Neuron (in vitro differentiated cells): Measurements from ENCODE around the gene CCKAR.

ENCODE experiments used
- H2AFZ ChIP-seq: one replicate; pipeline ENCODE4 v1.6.1; 2013; ENCODE audit warnings: low read depth, mild to moderate bottlenecking, inconsistent platforms, low read length, moderate library complexity
- H3K27me3 ChIP-seq: one replicate; pipeline ENCODE4 v1.6.1; 2013; ENCODE audit warnings: low read length; ENCODE audit not compliant: insufficient read depth
- H3K36me3 ChIP-seq: one replicate; pipeline ENCODE4 v1.6.1; 2013; ENCODE audit warnings: low read length; ENCODE audit not compliant: insufficient read depth
- H3K4me1 ChIP-seq: one replicate; pipeline ENCODE4 v1.6.1; 2013; ENCODE audit warnings: low read length; ENCODE audit not compliant: insufficient read depth
- H3K4me3 ChIP-seq: 2 replicates; pipeline ENCODE4 v1.5.1; 2013; ENCODE audit warnings: mild to moderate bottlenecking, low read length, moderate library complexity
- H3K9me3 ChIP-seq: one replicate; pipeline ENCODE4 v1.6.1; 2013; ENCODE audit warnings: low read length

Gene CCKAR

GRCh38 chr4:26490111-26490959 lies at the start of gene CCKAR:
Gene CCKAR (minus strand): TSS chr4:26490484. CDS start chr4:26490267, 217 bp downstream.
- Histone ChIP-seq H3K27me3 (peaks cover 9% of the 10 kb centered on the region), H3K36me3 (no peaks in the 10 kb centered on the region), H3K4me3 (no peak within 1 kb of the TSS), H3K4me1 (no peaks in the 10 kb centered on the region), H2AFZ (no peak within 1 kb of the TSS), H3K9me3 (no peaks in the 10 kb centered on the region)

DNA sequence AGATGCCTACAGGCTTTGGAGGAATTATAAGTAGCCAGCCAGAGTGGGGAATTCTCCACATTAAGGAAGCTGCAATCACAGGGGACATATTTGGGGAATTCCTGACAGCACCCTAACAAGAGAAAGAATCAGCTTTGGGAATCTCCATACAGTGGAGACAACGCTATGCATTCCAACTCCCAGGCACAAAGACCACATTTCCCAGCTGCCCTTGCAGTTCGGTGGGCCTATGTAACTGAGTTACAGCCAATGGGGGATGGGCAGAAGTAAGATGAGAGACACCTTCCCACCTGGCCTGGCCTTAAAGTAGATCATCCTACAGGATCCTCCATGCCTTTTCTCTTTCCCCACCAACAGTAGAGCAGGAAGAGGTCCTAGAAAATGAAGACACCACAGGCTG lies 43.4 kb upstream of the CCKAR start:
- Histone ChIP-seq H3K4me1 (peaks cover 10% of the 10 kb centered on the region), H2AFZ (no peak overlapping the region), H3K36me3 (no peaks in the 10 kb centered on the region), H3K9me3 (peaks cover 2% of the 10 kb centered on the region), H3K4me3 (no peak overlapping the region), H3K27me3 (no peaks in the 10 kb centered on the region)

DNA sequence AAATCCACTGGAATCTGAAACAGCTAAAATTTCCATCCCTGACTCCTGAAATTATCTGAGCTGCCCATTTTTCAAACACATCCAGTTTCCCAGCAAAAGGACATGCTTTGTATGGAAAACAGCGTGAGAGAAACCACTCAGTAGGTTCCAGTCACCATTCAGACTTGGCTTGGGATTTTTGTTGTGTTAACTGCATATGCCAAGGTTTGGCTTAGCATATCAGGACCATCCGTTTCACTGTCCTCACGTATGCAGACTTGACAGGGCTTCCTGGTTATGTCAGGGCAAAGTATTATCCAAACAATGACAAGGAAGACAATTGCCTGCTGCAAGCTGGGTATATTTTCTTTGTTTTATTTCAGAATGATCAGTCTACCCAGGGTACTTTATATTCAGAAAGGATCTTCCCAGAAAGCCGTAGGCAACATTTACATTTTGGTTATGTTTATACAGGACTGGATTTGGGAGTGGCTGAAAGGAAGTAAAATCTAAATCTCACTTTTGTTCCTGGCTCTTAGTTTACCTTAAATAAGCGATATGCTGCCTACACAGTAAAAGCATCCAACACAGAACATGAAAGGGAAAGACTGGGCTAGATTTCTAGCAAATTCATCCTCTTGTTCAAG lies 41.3 kb upstream of the CCKAR start:
- H3K36me3 ChIP-seq, result no peaks in the 10 kb centered on the region
- peaks cover 10% of the 10 kb centered on the region for H3K4me1 ChIP-seq
- H3K4me3 ChIP-seq, result no peak overlapping the region
- H2AFZ ChIP-seq, result no peak overlapping the region
- H3K9me3 ChIP-seq, result peaks cover 2% of the 10 kb centered on the region
- H3K27me3 ChIP-seq, result no peaks in the 10 kb centered on the region

DNA sequence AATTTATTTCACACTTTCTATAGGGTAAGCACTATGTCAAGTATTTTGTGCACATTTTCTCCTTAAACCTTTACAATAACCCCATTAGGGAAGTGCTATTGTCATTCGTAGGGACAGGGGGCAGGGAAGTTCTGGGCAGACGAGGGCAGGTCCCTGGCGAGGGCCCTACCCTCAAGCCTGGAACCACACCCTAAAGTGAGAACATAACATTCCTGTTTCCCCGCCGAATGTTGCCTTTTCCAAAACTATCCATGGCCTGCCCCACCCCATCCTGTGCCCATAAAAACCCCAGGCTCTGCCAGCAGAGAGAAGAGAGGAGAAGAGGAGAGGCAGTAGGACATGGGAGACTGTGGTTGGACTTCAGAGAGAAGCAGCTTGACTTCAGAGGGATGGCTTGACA lies 39.8 kb upstream of the CCKAR start:
- Histone ChIP-seq H3K4me3 (no peak overlapping the region), H3K27me3 (no peaks in the 10 kb centered on the region), H2AFZ (no peak overlapping the region), H3K36me3 (no peaks in the 10 kb centered on the region), H3K9me3 (peaks cover 2% of the 10 kb centered on the region), H3K4me1 (peaks cover 10% of the 10 kb centered on the region)

DNA sequence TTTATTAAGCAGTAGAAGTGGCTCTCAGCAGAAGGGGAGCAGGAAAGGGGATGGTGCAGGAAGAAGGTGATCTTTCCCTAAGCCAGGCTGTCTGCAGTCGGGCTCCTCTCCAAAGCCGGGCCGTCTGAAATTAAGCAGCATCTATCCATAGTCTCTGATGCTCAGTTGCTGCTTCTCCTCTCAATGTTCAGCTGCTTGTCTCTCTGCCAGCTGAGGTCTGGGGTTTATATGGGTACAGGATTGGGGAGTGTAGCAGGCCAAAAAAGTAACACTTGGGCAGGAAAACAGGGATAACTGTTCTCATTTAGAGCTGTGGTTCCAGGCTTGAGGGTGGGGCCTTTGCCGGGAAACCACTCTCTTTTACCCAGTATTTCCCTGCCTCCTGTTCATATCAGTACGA lies 39.2 kb upstream of the CCKAR start:
- no peaks in the 10 kb centered on the region for H3K36me3 ChIP-seq
- no peak overlapping the region for H3K4me3 ChIP-seq
- H3K4me1 ChIP-seq, result peaks cover 10% of the 10 kb centered on the region
- peaks cover 2% of the 10 kb centered on the region for H3K9me3 ChIP-seq
- peak overlapping the region; percentile 1 for H2AFZ ChIP-seq
- no peaks in the 10 kb centered on the region for H3K27me3 ChIP-seq

- Histone ChIP-seq H3K9me3 (peaks cover 2% of the 10 kb centered on the region), H3K4me3 (no peak overlapping the region), H3K4me1 (peaks cover 4% of the 10 kb centered on the region), H3K36me3 (no peaks in the 10 kb centered on the region), H3K27me3 (no peaks in the 10 kb centered on the region), H2AFZ (no peak overlapping the region)
Measured at GRCh38 chr4:26525771-26526150, 35.5 kb upstream of the CCKAR start.

GRCh38 chr4:26525136-26525770 lies 35.0 kb upstream of the CCKAR start:
- no peaks in the 10 kb centered on the region for H3K9me3 ChIP-seq
- H2AFZ ChIP-seq, result no peak overlapping the region
- peaks cover 4% of the 10 kb centered on the region for H3K4me1 ChIP-seq
- no peaks in the 10 kb centered on the region for H3K36me3 ChIP-seq
- no peaks in the 10 kb centered on the region for H3K27me3 ChIP-seq
- no peak overlapping the region for H3K4me3 ChIP-seq

DNA sequence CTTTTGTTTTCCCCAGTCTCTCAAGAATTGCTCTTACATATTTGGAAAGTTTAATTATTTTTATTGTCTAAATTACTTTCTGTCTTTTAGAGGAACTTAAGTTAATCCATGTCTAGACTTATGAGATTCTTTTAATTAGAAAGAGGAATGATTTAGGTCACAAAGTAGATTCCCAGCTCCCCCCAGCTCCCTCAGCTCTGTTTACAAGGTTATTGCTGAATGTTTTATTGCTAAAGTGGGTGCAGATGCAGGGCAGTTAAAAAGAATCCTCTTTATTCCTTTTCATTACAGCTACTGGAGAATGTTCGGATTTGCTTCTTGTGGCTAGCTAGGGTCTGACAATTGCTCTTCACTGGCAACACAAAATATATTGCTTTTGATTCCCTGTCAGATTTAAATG lies 33.7 kb upstream of the CCKAR start:
- no peak overlapping the region for H3K4me3 ChIP-seq
- no peaks in the 10 kb centered on the region for H3K36me3 ChIP-seq
- H3K4me1 ChIP-seq, result peaks cover 2% of the 10 kb centered on the region
- no peaks in the 10 kb centered on the region for H3K9me3 ChIP-seq
- H2AFZ ChIP-seq, result no peak overlapping the region
- H3K27me3 ChIP-seq, result no peaks in the 10 kb centered on the region

- no peak overlapping the region for H3K4me3 ChIP-seq
- no peaks in the 10 kb centered on the region for H3K36me3 ChIP-seq
- no peaks in the 10 kb centered on the region for H3K27me3 ChIP-seq
- no peak overlapping the region for H2AFZ ChIP-seq
- H3K9me3 ChIP-seq, result no peaks in the 10 kb centered on the region
- H3K4me1 ChIP-seq, result no peaks in the 10 kb centered on the region
Measured at GRCh38 chr4:26522478-26522877, 32.2 kb upstream of the CCKAR start.

DNA sequence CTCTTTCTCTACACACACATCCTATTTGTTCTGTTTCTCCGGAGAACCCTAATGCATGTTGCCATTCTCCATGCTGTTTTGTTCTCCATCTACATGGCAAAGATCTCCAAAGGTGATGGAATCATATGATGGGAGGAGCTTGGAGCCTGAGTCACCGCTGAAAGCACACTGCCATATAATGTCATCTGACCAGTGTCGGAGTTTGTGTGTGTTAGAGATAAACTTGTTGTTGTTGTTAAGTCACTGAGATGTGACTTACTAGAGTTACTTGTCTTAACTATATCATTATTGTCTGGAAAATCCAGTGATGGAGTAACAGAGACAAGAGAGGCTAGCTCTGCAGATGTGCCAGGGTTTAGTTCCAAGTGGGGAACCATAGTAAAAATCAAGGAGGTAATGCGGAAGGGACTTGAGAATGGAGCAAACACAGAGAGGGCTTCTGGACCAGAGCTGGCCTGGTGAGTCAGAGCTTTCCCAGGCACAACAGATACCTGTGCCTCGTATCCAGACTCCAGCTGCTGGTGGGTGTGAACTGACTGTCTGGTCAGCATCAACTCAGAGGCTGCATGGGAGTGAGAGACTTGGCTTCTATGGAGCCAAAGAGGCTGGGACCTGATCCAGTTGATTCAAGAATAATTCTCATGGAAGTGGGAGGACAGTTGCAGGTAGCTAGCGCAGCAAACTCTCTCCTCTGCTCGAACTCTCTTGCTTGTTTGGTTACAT lies 30.6 kb upstream of the CCKAR start:
- H3K4me1 ChIP-seq, result peaks cover 2% of the 10 kb centered on the region
- no peaks in the 10 kb centered on the region for H3K9me3 ChIP-seq
- H2AFZ ChIP-seq, result no peak overlapping the region
- H3K27me3 ChIP-seq, result no peaks in the 10 kb centered on the region
- H3K36me3 ChIP-seq, result no peaks in the 10 kb centered on the region
- H3K4me3 ChIP-seq, result no peak overlapping the region

DNA sequence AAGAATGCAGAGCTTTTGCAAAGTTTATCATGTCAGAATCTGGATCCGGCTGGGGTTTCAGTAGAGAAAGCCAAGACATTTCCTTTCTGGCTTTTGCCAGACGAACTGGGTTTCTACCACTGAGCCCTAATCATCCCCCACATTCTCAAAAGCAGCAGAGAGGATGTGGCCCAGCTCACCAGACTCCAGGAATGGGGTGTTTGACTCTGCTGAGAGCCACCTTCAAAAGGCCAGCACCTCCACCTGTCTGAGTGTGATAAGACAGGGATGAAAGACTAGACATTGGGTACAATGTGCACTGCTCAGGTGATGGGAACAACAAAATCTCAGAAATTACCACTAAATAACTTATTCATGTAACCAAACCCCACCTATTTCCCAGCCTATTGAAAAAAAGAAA lies 25.7 kb upstream of the CCKAR start:
- H3K36me3 ChIP-seq, result no peaks in the 10 kb centered on the region
- H3K9me3 ChIP-seq, result no peaks in the 10 kb centered on the region
- no peak overlapping the region for H3K4me3 ChIP-seq
- no peak overlapping the region for H2AFZ ChIP-seq
- no peaks in the 10 kb centered on the region for H3K27me3 ChIP-seq
- H3K4me1 ChIP-seq, result peaks cover 2% of the 10 kb centered on the region

DNA sequence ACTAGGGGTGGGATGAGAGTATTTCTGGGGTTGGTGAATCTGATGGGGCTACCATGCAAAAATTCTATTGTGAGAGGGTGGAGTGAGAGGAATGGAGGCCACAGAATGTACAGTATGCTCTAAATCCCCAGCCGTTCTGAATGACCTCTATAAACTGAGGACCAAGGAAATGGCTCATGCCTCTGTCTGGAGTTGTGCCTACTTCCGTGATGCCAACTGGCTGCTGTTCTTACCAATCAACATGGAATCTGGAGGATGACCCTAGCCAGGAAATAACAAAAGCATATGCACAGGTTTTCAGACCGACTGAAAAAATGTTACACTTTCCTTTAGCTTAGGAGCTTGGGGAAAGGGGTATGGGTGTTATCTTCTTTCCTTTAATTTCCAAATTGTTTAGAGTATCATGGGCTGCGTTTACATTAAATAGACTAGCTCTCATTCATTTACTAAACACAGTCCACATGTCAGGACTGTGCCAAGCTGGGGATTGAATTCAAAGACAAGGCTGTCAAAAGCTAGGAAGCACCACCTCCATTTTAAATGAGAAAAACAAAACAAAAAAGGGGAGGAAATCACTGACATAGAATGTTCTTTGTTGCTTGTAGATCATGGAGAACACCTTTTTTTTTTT lies 20.2 kb upstream of the CCKAR start:
- Histone ChIP-seq H2AFZ (no peak overlapping the region), H3K36me3 (no peaks in the 10 kb centered on the region), H3K9me3 (no peaks in the 10 kb centered on the region), H3K27me3 (no peaks in the 10 kb centered on the region), H3K4me1 (no peaks in the 10 kb centered on the region), H3K4me3 (no peak overlapping the region)
